Right lobe of liver (tissue), 4 donors: ENCODE results near the gene PPP1R2C.

Experiments used
- POLR2A ChIP-seq: fragments of 450-650 bp; IDR thresholded peaks from one replicate; pipeline ENCODE4 v1.6.1; 2017; ENCODE audit warnings: antibody characterized with exemption, mild to moderate bottlenecking
- TF ChIP-seq, protein P1 (sequence below), 4 donors: fragments of 200-600 bp in 3 of 4; fragments of 450-650 bp in 1 of 4; IDR thresholded peaks; one replicate each; pipeline versions ENCODE4 v1.5.1 to v1.8.0; 2016 to 2022; ENCODE audit warnings: antibody characterized with exemption in 4 of 4, mild to moderate bottlenecking in 2 of 4
- donor health status: DM: no; HTN: no; CAD: no.
- donor health status: DM: no; HTN: no; CAD: no.
- donor health status: DM: no; HTN: yes; CAD: no.

DNA sequence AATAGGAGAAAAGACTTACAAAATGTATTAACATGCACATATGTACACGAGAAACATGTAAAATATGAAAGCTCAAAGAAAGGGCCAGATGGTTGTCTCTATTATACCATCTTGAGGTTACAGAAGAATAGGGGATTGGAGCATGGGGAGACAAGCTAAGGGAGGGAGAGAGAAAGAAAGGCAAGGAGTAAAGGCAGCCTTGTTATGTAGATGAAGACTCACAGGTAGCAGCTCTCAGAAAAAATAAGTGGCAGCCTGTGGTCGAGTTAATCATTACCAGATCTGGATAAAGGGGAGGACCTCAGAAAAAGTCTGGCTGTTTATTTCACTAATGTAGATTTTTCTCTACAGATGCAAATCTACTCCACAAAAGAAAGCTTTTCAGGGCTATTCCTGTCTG is 26.6 kb upstream of the PPP1R2C start:
- TF ChIP-seq, protein P1, sequence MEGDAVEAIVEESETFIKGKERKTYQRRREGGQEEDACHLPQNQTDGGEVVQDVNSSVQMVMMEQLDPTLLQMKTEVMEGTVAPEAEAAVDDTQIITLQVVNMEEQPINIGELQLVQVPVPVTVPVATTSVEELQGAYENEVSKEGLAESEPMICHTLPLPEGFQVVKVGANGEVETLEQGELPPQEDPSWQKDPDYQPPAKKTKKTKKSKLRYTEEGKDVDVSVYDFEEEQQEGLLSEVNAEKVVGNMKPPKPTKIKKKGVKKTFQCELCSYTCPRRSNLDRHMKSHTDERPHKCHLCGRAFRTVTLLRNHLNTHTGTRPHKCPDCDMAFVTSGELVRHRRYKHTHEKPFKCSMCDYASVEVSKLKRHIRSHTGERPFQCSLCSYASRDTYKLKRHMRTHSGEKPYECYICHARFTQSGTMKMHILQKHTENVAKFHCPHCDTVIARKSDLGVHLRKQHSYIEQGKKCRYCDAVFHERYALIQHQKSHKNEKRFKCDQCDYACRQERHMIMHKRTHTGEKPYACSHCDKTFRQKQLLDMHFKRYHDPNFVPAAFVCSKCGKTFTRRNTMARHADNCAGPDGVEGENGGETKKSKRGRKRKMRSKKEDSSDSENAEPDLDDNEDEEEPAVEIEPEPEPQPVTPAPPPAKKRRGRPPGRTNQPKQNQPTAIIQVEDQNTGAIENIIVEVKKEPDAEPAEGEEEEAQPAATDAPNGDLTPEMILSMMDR (IDR thresholded peaks at IDR 0.05): no peak
- no peak for TF ChIP-seq POLR2A
